ENCODE results near the gene CLTCL1.
A peak's percentile ranks its signal among the peaks of the same experiment; 100 is the strongest.
"Not testable (repeated sequence)": the region's sequence is repeated elsewhere in the genome, so short reads cannot be mapped to it uniquely, and the experiment has no call there.

CLTCL1 gene

DNA sequence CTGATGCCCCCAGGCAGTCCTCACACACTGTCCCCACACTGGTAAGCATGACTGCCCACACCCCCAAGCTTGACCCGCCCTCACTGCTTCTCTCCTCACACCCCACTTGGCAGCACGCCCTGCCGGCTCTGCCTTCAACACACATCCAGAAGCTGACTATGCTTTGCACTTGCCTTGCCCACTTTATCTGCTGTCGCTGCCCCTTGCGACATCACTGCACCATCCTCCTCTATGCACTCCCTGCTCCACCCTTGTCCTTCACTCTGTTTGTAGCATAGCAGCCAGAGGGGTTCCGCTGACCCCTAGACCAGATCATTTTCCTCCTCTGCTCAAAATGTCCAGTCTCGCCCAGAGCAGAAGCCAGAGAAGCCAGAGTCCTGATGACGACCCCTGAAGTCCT is 87.7 kb downstream of the CLTCL1 start:
- no peak overlapping the region for H3K4me3 Mint-ChIP-seq
- ATAC-seq, result no peak

DNA sequence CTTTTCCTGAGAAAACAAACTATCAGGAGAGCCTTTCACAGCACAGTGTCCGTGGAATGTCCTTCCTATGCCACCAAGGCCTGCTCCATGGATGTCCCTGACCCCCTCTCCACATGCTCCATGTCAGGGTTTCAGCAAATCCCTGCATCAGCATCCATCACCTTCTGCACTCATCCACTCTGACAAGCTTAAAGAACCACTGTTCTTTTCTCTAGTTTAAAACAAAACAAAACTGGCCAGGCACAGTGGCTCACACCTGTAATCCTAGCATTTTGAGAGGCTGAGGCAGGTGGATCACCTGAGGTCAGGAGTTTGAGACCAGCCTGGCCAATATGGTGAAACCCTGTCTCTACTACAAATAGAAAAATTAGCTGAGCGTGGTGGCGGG is 88.7 kb downstream of the CLTCL1 start:
- not testable (repeated sequence) for H3K9me3 Mint-ChIP-seq, H3K4me1 Mint-ChIP-seq, H3K36me3 Mint-ChIP-seq, H3K4me3 Mint-ChIP-seq, ATAC-seq, H3K27ac Mint-ChIP-seq
- H3K27me3 Mint-ChIP-seq, result peaks cover 20% of the 10 kb centered on the region

More for the DNA sequence above, 87.7 kb downstream of the CLTCL1 start:
- no peak overlapping the region for H3K27ac Mint-ChIP-seq
- H3K4me1 Mint-ChIP-seq, result no peaks in the 10 kb centered on the region
- H3K9me3 Mint-ChIP-seq, result peaks cover 3% of the 10 kb centered on the region
- peaks cover 30% of the 10 kb centered on the region for H3K27me3 Mint-ChIP-seq
- no peaks in the 10 kb centered on the region for H3K36me3 Mint-ChIP-seq

DNA sequence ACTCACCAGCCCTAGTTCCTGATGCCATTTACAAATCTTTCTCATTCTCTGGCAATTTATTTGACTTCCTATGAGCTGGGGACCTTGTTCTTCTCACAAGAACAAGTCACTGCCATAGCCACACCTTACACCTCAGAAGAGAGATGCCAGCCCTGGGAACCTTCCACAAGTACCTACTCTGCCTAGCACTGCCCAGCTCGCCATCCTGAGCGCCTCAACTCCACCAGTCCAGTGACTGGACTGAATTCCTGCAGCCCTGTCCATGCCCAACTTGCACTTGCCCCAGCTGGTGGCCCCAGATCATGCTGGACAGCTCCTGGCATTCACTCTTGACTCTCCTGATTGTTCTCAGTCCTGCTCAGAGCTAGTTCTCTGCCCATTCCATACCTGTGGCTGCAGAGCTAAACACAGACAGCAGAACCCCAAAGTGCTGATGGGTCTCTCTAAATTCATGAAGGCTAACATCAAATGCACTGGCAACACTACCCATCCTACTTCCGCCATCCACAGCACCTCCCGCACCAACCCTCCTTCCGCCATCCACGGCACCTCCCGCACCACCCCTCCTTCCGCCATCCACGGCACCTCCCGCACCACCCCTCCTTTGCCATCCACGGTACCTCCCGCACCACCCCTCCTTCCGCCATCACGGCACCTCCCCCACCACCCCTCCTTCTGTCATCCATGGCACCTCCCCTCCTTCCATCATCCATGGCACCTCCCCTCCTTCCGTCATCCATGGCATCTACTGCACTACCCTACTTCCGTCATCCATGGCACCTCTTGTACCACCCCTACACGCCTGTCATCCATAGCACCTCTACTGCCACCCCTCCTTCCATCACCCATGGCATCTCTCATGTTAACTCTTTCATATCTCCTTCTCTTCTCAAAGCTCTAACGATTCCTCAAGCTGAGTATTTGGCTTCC is 89.4 kb downstream of the CLTCL1 start:
- H3K27ac Mint-ChIP-seq, result no peak overlapping the region
- peaks cover 3% of the 10 kb centered on the region for H3K9me3 Mint-ChIP-seq
- no peak overlapping the region for H3K4me3 Mint-ChIP-seq
- no peaks in the 10 kb centered on the region for H3K4me1 Mint-ChIP-seq
- H3K36me3 Mint-ChIP-seq, result no peaks in the 10 kb centered on the region
- peak; percentile 82 for ATAC-seq
- peaks cover 14% of the 10 kb centered on the region for H3K27me3 Mint-ChIP-seq

DNA sequence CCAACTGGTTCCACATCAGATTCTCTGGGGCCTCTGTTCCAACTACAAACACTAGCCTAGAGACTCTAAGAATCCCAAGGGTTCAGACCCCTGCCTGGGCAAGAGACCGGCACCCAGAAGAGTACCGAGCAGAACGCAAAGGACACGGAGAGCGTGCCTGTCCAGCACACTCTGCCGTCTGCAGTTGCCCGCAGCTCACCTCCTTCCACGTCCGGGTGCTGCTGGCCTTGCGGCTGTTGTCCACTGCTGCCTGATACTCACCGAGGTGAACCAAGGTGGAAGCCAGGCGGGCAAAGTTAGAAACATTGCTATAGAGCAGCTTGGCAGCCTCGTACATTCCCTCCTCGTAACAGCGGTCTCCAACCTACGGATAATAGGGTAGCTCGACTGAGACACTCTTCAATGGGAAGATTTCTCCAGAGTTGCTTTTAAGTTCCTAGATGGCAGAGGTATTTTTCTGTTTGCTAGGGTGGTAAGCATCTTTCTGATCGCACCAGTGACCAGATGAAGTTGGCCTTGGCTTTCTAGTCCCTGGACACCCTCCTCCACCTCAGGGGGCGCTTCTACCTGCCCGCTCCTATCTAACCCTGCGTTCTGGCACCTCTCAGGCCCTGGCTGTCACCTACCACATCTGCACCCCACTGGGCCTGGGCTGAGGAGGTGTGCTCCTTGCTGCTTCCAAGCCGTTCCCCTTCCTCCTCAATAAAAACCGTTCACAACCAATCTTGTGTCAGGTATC is 90.2 kb downstream of the CLTCL1 start:
- H3K27ac Mint-ChIP-seq, result no peak overlapping the region
- ATAC-seq, result no peak
- H3K36me3 Mint-ChIP-seq, result no peaks in the 10 kb centered on the region
- peaks cover 3% of the 10 kb centered on the region for H3K9me3 Mint-ChIP-seq
- no peak overlapping the region for H3K4me3 Mint-ChIP-seq
- peaks cover 1% of the 10 kb centered on the region for H3K4me1 Mint-ChIP-seq
- H3K27me3 Mint-ChIP-seq, result peaks cover 14% of the 10 kb centered on the region

DNA sequence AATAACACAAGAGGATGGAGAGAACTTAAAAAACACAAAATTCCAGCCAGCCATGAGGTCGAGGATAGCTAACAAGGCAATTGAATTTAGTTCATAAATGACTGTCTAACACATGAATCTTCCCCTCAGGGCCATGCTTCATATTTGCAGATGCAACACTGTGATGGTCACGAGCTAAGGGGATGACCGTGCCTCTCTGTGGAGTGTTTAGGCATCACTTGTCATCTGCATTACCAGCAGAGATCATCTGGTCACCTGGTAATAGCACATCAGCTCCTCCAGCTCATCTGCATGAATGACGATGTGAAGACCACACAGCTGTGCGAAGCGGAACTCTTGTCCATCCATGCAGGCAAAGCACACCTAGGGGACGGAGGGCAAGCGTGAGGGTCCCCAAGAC is 92.0 kb downstream of the CLTCL1 start:
- Mint-ChIP-seq H3K27ac (no peak overlapping the region), H3K4me3 (no peak overlapping the region), H3K4me1 (peaks cover 14% of the 10 kb centered on the region), H3K9me3 (peaks cover 3% of the 10 kb centered on the region), H3K36me3 (no peaks in the 10 kb centered on the region), H3K27me3 (peaks cover 13% of the 10 kb centered on the region)
- ATAC-seq, result no peak

DNA sequence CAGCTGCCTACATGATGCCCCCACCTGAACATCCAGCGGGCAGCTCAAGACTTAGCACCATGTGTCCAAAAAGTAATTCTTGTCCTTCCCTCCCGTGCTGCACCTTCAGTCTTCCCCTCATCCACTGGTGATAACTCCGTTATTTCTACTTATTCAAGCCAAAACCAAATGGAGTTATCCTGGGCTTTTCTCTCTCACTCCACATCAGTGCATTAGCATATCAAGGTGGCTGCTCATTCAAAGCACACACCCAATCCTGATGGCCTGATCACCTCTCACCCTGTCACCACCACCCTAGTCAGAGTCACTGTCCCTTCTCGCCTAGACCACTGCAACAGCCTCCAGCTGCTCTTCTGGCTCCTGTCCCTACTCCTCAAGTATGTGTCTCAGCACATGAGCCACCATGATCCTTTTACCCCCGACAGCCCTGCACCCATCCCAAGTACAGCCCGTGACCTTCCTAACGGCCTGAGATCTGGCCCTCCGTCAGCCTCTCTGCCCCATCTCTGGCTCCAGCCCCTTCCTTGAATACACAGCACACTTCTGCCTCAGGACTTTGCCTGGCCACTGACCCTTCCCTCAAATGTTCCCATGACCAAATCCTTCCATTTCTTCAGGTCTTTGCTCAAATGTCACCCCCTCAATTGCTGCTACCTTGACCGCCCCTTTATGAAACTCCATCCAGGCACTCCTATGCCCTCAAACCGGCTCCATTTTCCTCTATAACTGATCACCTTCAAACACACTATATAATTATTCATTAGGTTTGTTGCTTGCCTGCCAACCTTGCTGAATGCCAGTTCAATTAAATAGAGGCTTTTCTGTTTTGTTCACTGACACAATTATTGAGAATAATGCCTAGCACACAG is 93.3 kb downstream of the CLTCL1 start:
- Mint-ChIP-seq H3K36me3 (no peaks in the 10 kb centered on the region), H3K4me1 (peaks cover 14% of the 10 kb centered on the region), H3K4me3 (no peak overlapping the region), H3K27ac (no peak overlapping the region), H3K27me3 (peaks cover under 1% of the 10 kb centered on the region), H3K9me3 (peaks cover 3% of the 10 kb centered on the region)
- no peak for ATAC-seq

DNA sequence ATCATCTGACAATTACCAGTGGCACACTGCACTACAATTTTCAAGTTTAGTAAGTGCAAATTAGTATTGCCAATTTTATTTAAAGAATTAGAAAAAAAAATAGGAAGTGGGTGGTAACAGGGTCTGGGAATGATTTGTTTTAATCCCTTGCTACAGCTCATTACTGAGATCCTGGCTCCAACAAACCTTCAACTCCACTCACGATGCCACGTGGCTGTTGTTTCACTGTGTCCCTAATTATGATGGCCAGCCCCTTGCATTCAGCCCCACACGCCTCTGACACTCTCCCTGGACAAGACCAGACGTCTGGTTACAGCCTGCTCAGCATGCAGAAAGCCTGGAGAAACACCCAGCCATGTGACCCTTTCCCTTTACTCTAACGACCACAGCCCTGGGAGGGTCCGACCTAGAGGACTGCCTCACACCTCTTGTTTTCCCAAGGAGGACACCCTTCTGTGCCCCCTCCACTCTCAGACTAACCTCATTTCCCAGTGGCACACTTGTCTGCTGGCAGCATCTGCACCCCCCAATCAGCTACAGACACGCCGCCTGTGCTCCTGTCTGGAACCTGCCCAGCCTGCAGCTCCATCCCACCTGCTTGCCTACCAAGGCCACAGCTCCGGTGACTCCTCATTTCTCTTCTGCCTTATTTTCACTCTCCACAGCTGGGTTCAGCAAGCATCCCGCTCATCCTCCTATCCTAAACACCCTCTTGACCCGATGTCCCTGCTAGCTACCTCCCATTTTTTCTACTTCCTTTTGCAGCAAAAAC is 94.5 kb downstream of the CLTCL1 start:
- Mint-ChIP-seq H3K9me3 (no peaks in the 10 kb centered on the region), H3K4me3 (no peak overlapping the region), H3K27ac (no peak overlapping the region), H3K36me3 (no peaks in the 10 kb centered on the region), H3K27me3 (no peaks in the 10 kb centered on the region), H3K4me1 (peaks cover 14% of the 10 kb centered on the region)
- ATAC-seq, result no peak

DNA sequence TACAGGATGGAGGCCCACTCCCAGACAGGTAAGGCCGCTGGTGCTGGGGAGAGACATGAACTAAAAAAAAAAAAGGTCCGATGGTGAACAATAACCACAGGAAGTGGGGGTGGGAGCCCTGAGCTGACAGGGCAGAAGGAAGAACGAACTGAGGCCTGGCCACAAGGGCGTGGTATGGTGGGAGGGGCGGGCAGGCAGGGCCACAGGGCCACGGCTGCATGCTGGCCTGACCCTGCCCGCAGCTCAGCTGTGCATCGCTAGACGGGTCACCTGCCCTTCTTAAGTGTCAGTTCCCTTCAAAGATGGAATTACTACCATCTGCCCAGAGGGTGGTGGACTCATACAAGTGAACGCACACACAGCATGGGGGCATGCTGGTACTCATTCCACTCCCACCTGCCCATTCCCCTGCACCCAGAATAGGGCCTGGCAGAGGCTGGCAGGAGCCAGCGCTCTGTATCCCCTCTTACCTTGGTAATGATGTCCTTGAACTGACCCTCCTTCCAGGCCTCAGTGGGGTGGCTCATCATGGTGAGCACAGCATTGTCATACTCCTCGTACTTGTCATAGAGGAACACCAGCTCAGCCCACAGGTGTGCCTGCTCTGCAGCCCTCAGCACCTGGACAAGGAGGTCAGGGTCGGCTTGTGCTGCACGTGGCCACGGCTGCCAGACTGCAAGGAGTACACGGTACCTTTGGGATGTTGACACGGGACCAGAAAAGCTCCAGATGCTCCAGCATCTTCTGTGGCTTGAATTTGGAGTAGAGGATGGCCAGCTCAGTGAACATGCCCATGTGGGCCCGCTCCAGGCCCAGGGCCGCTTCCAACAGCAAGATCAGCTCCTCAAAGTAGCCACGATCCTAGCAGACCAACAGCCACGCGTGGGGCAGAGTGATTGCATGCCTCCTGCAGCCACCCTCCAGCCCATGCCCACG is 95.5 kb downstream of the CLTCL1 start:
- no peaks in the 10 kb centered on the region for H3K27me3 Mint-ChIP-seq
- H3K4me3 Mint-ChIP-seq, result peak overlapping the region; percentile 22
- no peaks in the 10 kb centered on the region for H3K9me3 Mint-ChIP-seq
- peak; percentile 62 for ATAC-seq
- H3K27ac Mint-ChIP-seq, result no peak overlapping the region
- peaks cover 14% of the 10 kb centered on the region for H3K4me1 Mint-ChIP-seq
- no peaks in the 10 kb centered on the region for H3K36me3 Mint-ChIP-seq

DNA sequence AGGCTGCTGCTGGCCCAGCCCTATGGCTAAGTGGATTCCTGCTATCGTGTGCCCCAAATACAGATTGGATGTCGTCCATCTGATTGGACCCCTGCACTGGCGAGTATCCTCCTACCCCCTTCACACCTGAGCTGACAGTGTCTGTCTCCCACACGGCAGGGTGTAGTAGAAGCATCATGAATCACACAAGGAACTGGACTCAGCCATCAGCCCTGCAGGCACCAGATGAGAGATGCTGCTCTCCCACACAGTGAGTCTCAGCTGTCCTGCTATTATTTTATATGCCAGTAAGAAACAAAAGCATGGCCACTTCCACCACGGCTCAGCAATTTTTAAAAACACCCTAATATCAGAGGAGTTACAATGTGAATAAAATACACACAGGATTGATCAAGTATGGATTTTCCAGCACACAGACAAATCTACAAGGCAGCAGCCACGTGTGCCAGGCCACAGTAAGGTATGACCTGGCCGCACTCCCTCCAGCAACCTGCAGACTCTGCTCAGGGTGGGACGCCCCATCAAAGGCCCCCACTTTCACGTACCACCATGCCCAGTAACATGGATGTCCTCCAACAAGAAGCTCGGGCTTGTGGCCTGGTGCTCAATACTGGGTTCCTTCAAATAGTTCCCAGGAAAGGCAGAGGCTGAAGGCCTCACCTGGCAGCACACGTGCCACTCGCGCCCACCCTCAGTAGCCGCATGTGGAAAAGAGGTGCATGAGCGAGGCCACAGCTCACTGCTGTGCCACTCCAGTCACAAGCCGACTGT is 96.6 kb downstream of the CLTCL1 start:
- Mint-ChIP-seq H3K27me3 (no peaks in the 10 kb centered on the region), H3K9me3 (no peaks in the 10 kb centered on the region), H3K27ac (no peak overlapping the region), H3K4me1 (peaks cover 14% of the 10 kb centered on the region), H3K36me3 (no peaks in the 10 kb centered on the region), H3K4me3 (no peak overlapping the region)
- ATAC-seq, result no peak

DNA sequence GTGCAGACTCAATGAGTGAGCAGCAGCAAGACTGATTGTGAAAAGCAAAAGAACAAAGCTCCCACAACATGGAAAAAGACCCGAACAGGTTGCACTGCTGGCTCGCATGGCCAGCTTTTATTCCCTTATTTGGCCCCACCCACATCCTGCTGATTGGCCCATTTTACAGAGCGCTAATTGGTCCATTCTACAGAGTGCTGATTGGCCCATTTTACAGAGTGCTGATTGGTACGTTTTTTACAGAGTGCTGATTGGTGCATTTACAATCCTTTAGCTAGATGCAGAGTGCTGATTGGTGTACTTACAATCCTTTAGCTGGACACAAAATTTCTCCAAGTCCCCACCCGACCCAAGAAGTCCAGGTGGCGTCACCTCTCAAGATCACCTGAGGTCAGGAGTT is 97.6 kb downstream of the CLTCL1 start:
- no peak overlapping the region for H3K27ac Mint-ChIP-seq
- ATAC-seq, result no peak

DNA sequence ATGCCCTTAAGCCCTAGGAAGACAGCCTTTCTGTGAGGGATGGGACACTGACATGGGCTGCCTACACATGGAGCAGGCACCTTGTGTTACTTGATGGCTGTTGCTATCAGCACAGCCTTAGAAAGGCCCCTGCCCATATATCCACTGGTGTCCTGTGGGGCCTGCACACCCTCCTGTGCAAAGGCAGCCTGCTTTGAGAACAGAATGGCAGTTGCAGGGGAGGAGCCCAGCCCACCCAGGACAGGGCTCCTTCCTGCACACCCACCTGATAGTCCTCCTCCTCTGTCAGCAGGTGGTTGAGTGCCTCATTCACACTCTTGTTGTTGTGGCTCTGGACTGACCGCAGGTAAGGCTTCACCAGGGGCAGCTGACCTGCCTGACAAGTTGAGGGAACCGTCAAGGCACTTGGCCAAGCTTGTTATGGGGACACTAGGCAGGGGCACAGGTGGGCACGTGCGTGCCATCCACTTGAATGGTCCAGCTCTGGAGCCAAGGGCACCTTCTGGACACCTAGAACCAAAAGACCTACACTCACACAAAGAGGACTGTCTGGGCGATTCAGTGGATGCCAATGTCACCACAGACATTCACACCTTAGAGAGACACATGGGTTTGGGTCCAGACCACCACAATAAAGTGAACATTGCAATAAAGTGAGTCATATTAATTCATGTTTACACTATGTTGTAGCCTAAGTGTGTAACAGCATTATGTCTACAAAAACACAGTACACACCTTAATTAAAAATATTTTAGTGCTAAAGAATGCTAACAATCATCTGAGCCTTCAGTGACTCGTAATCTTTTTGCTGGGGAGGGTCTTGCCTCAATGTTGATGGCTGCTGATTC is 103.6 kb downstream of the CLTCL1 start:
- Mint-ChIP-seq H3K9me3 (no peaks in the 10 kb centered on the region), H3K4me1 (no peaks in the 10 kb centered on the region), H3K4me3 (no peak overlapping the region), H3K27me3 (no peaks in the 10 kb centered on the region), H3K27ac (no peak overlapping the region), H3K36me3 (no peaks in the 10 kb centered on the region)
- no peak for ATAC-seq

More for the DNA sequence above, 97.6 kb downstream of the CLTCL1 start:
- Mint-ChIP-seq H3K36me3 (no peaks in the 10 kb centered on the region), H3K27me3 (no peaks in the 10 kb centered on the region), H3K4me3 (no peak overlapping the region), H3K4me1 (peaks cover 14% of the 10 kb centered on the region), H3K9me3 (no peaks in the 10 kb centered on the region)

DNA sequence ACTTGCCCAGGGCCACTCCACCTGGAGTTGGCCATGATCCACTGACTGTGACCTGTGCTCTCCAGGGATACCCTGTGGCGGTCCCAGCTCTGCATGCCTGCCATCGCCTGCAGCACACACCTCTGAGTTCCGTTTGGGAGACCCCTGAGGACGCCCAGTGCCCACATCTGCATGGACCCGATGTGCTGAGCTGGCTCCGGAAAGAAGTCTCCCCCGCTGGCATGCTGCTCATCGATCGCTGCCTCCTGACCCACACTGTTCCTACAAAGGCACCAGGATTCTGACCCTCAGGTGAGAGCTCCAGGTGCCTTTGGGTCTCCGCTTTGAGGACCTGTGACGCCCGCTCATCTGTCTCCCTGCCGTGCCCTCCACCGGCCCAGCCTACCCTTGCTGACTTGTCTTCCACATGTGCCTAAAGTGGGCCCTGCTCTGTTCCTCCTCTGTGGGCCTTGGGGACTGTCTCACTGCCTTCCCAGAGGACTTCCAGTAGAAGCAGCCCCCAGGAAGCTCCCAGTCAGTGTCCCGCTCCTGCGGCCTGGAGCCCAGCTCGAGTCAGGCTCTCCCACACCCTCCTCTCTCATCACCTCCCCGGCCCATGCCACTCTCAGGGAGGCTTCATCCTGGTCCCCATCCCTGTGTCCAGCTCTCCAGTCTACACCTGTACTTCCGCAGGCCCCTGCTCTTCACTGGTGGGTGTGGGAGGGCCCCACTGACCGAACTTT is 107.1 kb downstream of the CLTCL1 start:
- H3K9me3 Mint-ChIP-seq, result no peaks in the 10 kb centered on the region
- H3K27me3 Mint-ChIP-seq, result no peaks in the 10 kb centered on the region
- H3K4me3 Mint-ChIP-seq, result no peak overlapping the region
- H3K4me1 Mint-ChIP-seq, result peaks cover 23% of the 10 kb centered on the region
- H3K27ac Mint-ChIP-seq, result no peak overlapping the region
- ATAC-seq, result no peak
- H3K36me3 Mint-ChIP-seq, result no peaks in the 10 kb centered on the region

All from stimulated activated memory B cell treated with anti-CD40 and anti-IgM and Interleukin-4, amounts not matched to agents 10 μg/mL and 1 μg/mL and 100 μg/mL, for 72 hours (primary cell).